GM12878 (cell line): Measurements from ENCODE around the gene DQX1. TPM values are rescaled to one million over a fixed set of nuclear protein-coding genes. Genes with fewer than 3 reads are reported as not detected.

Experiments
- BCL11A ChIP-seq: IDR thresholded peaks from 2 replicates; pipeline ENCODE4 v1.6.1; 2011; ENCODE audit warnings: low read depth, low read length
- CBFB ChIP-seq: IDR thresholded peaks from 2 replicates; pipeline ENCODE4 v1.6.1; 2016; ENCODE audit warnings: antibody characterized with exemption, low read depth
- DPF2 ChIP-seq: fragments of 450-650 bp; IDR thresholded peaks from 2 replicates; pipeline ENCODE4 v1.6.1; 2017; ENCODE audit warnings: mild to moderate bottlenecking
- E4F1 ChIP-seq: fragments of 450-650 bp; IDR thresholded peaks from 2 replicates; pipeline ENCODE4 v1.6.1; 2018; ENCODE audit warnings: borderline replicate concordance, mild to moderate bottlenecking; ENCODE audit not compliant: partially characterized antibody
- ETV6 ChIP-seq, 2 experiments: fragments of 450-650 bp in 1 of 2; IDR thresholded peaks in 1 of 2; conservative IDR thresholded peaks in 1 of 2; 2 replicates each; pipeline ENCODE4 v1.6.1; 2014; ENCODE audit warnings: antibody characterized with exemption in 1 of 2, borderline replicate concordance in 1 of 2, low read depth in 1 of 2, mild to moderate bottlenecking in 1 of 2, moderate library complexity in 1 of 2
- HSF1 ChIP-seq: fragments of 150-350 bp; IDR thresholded peaks from 2 replicates; pipeline ENCODE4 v1.6.1; 2014; ENCODE audit warnings: mild to moderate bottlenecking, low read depth, low read length
- IRF4 ChIP-seq: IDR thresholded peaks from 2 replicates; pipeline ENCODE4 v1.6.1; 2011; ENCODE audit warnings: low read depth, low read length
- JUNB ChIP-seq: IDR thresholded peaks from 2 replicates; pipeline ENCODE4 v1.6.1; 2016; ENCODE audit warnings: antibody characterized with exemption, mild to moderate bottlenecking
- JUND ChIP-seq: IDR thresholded peaks from 2 replicates; pipeline ENCODE4 v1.6.1; 2012; ENCODE audit warnings: low read depth, mild to moderate bottlenecking, low read length, improper control_type of control experiment, moderate library complexity
- KDM1A ChIP-seq: fragments of 200-600 bp; sonication (generic); IDR thresholded peaks from 2 replicates; pipeline ENCODE4 v1.6.1; 2016; ENCODE audit warnings: borderline replicate concordance
- MLLT1 ChIP-seq: fragments of 450-650 bp; IDR thresholded peaks from 2 replicates; pipeline ENCODE4 v1.6.1; 2016; ENCODE audit warnings: mild to moderate bottlenecking
- MTA2 ChIP-seq: fragments of 450-650 bp; IDR thresholded peaks from 2 replicates; pipeline ENCODE4 v1.6.1; 2016; ENCODE audit warnings: low read depth, mild to moderate bottlenecking, moderate library complexity
- NR2C2 ChIP-seq: IDR thresholded peaks from 2 replicates; pipeline ENCODE4 v1.6.1; 2011; ENCODE audit warnings: borderline replicate concordance, low read depth; ENCODE audit not compliant: control insufficient read depth, insufficient read length
- PAX5 ChIP-seq: IDR thresholded peaks from 2 replicates; pipeline ENCODE4 v1.6.1; 2011; ENCODE audit warnings: low read depth, low read length, borderline replicate concordance
- PBX3 ChIP-seq: IDR thresholded peaks from 2 replicates; pipeline ENCODE4 v1.6.1; 2011; ENCODE audit warnings: mild to moderate bottlenecking, low read depth, low read length, moderate library complexity; ENCODE audit not compliant: insufficient replicate concordance
- POLR2AphosphoS5 ChIP-seq: IDR thresholded peaks from 2 replicates; pipeline ENCODE4 v1.6.1; 2011; ENCODE audit warnings: mild to moderate bottlenecking, low read length, inconsistent platforms
- SIX5 ChIP-seq: IDR thresholded peaks from 2 replicates; pipeline ENCODE4 v1.6.1; 2011; ENCODE audit warnings: mild to moderate bottlenecking, low read depth, low read length, moderate library complexity; ENCODE audit not compliant: severe bottlenecking
- SKIL ChIP-seq: fragments of 450-650 bp; IDR thresholded peaks from 2 replicates; pipeline ENCODE4 v1.6.1; 2017; ENCODE audit warnings: mild to moderate bottlenecking, low read depth, inconsistent platforms; ENCODE audit not compliant: poor library complexity, severe bottlenecking
- ZNF274 ChIP-seq: IDR thresholded peaks from one replicate; pipeline ENCODE4 v1.8.0; 2011; ENCODE audit not compliant: insufficient read length, insufficient read depth
- ZNF384 ChIP-seq: IDR thresholded peaks from 2 replicates; pipeline ENCODE4 v1.6.1; 2012; ENCODE audit warnings: low read depth, mild to moderate bottlenecking, low read length, improper control_type of control experiment, borderline replicate concordance
- ZNF622 ChIP-seq: fragments of 450-650 bp; IDR thresholded peaks from 2 replicates; pipeline ENCODE4 v1.6.1; 2017; ENCODE audit warnings: mild to moderate bottlenecking, inconsistent platforms
- polyA plus RNA-seq, 11 experiments: library from polyadenylated mRNA; depleted of rRNA in 4 of 11; unstranded in 6 of 11; stranded (reverse) in 5 of 11; fragments of >200 nt; fragmentation: Nextera tagmentation in 4 of 11; fragmentation: Illumina TruSeq in 1 of 11; extraction: Ambion mirVana in 4 of 11; extraction: Trizol in 1 of 11; gene quantifications; 1 replicate in 1 of 11; 2 replicates in 10 of 11; pipeline versions ENCODE4 v1.2.1 to v1.2.3, GENCODE V29; 2011 to 2016; ENCODE audit warnings: inconsistent platforms in 2 of 11, missing spikeins in 2 of 11, low read depth in 1 of 11
- total RNA-seq, 4 experiments: library from RNA; depleted of rRNA in 3 of 4; stranded (reverse); fragments of >200 nt in 3 of 4; fragmentation: Illumina TruSeq in 1 of 4; extraction: Trizol in 1 of 4; gene quantifications; 2 replicates each; pipeline versions ENCODE4 v1.2.1 to v1.2.3, GENCODE V29; 2013 to 2021

Gene DQX1
- total and polyA plus RNA-seq, 10 of the 15 experiments (the other 5 are each of a cell fraction or from before 2014, with no cell fraction given), result 0.34 to 2.1 (median 0.86) TPM

GRCh38 chr2:74502720-74503505, 23.1 kb downstream of the DQX1 start (continued):
- TF ChIP-seq NR2C2 (no peak), PAX5 (peak; percentile 11; the same call in 1 of the 2 replicates), HSF1 (no peak), MLLT1 (no peak), POLR2AphosphoS5 (peak; percentile 70; the same call in 1 of the 2 replicates), E4F1 (no peak), IRF4 (no peak), ZNF622 (no peak), ZNF384 (no peak), KDM1A (no peak), PBX3 (no peak), ETV6 (conservative IDR thresholded peaks at IDR 0.05 in 1 of 2, IDR thresholded peaks at IDR 0.05 in 1 of 2; ENCODE audit: borderline replicate concordance in 1 of 2, low read depth in 1 of 2) (no peak), CBFB (peak; percentile 18; the same call in 1 of the 2 replicates), SKIL (no peak), MTA2 (no peak; the same call in 1 of the 2 replicates), JUNB (no peak), SIX5 (no peak), ZNF274 (no peak), BCL11A (no peak), JUND (peak; percentile 16; the same call in 1 of the 2 replicates), DPF2 (peak; percentile 58; the same call in 1 of the 2 replicates)
